Measurements from ENCODE around the gene POU2F3. TPM values are rescaled to one million over a fixed set of nuclear protein-coding genes. Genes with fewer than 3 reads are reported as not detected.
A peak's percentile ranks its signal among the peaks of the same experiment; 100 is the strongest.

POU2F3 gene
- polyA plus RNA-seq, 3 donors: 0.37 to 0.54 TPM; not detected in 1

- peaks cover 39 to 69% of the 10 kb centered on the region in 2 donors for H3K27me3 ChIP-seq (ENCODE audit: control insufficient read depth in 2 of 2, insufficient read depth in 2 of 2, low read length in 2 of 2)
- no peaks in the 10 kb centered on the region for H3K36me3 ChIP-seq (replicated peaks in 1 of 2; ENCODE audit: control insufficient read depth in 1 of 2, insufficient read depth in 2 of 2, low read length in 2 of 2)
- no peak overlapping the region for H3K9ac ChIP-seq (ENCODE audit: insufficient read depth, low read length, poor library complexity, severe bottlenecking)
- no peak overlapping the region for H3K27ac ChIP-seq (ENCODE audit: low read depth in 1 of 2, low read length in 2 of 2)
- Mint-ChIP-seq H3K27ac (no peak overlapping the region), H3K36me3 (no peaks in the 10 kb centered on the region), H3K9me3 (peaks cover 0 to 1% (median 0%) of the 10 kb centered on the region in 7 donors), H3K27me3 (ENCODE audit: low read depth in 3 of 3) (peaks cover 56 to 80% (median 63%) of the 10 kb centered on the region in 3 donors), H3K4me3 (peak overlapping the region in 1 of 2 donors; percentile 49), H3K4me1 (no peaks in the 10 kb centered on the region)
- no peaks in the 10 kb centered on the region for H3K79me2 ChIP-seq (ENCODE audit: insufficient read depth, low read length)
- intact Hi-C loops (cut with micrococcal nuclease): no loop called here
- WGBS (ENCODE audit: insufficient coverage): 100% methylated on average over 1 of the region's 10 CpGs
- no peak overlapping the region for H2AFZ ChIP-seq (ENCODE audit: insufficient read depth, low read depth, low read length, poor library complexity, severe bottlenecking)
- H3K9me3 ChIP-seq (replicated peaks in 1 of 2; ENCODE audit: control insufficient read depth in 1 of 2, insufficient read depth in 1 of 2, low read length in 2 of 2): no peaks in the 10 kb centered on the region
- no peaks in the 10 kb centered on the region for H4K20me1 ChIP-seq (ENCODE audit: insufficient read depth, low read length)
- no peak for DNase-seq
- H3K4me2 ChIP-seq (replicated peaks; ENCODE audit: extremely low read depth, low read length, poor library complexity, severe bottlenecking): no peak overlapping the region
- H3K4me3 ChIP-seq (replicated peaks in 1 of 3; ENCODE audit: low read depth in 2 of 3, low read length in 3 of 3): no peak overlapping the region
- no peak for TF ChIP-seq CTCF (IDR thresholded peaks at IDR 0.05)
- no peaks in the 10 kb centered on the region for H3K4me1 ChIP-seq (ENCODE audit: control insufficient read depth in 1 of 2, insufficient read depth in 2 of 2, low read length in 2 of 2)
These were observed 77.9 kb downstream of the POU2F3 start for GRCh38 chr11:120317689-120318480.

- no peaks in the 10 kb centered on the region for H3K36me3 ChIP-seq (replicated peaks in 1 of 2; ENCODE audit: control insufficient read depth in 1 of 2, insufficient read depth in 2 of 2, low read length in 2 of 2)
- H3K9me3 ChIP-seq (replicated peaks in 1 of 2; ENCODE audit: control insufficient read depth in 1 of 2, insufficient read depth in 1 of 2, low read length in 2 of 2): peaks cover 0 to under 1% of the 10 kb centered on the region in 2 donors
- H2AFZ ChIP-seq (ENCODE audit: insufficient read depth, low read depth, low read length, poor library complexity, severe bottlenecking): no peak overlapping the region
- H3K79me2 ChIP-seq (ENCODE audit: insufficient read depth, low read length): no peaks in the 10 kb centered on the region
- WGBS (ENCODE audit: insufficient coverage): 86% methylated on average over 4 of the region's 4 CpGs
- Mint-ChIP-seq H3K4me3 (peak overlapping the region in 1 of 2 donors; percentile 50), H3K36me3 (no peaks in the 10 kb centered on the region), H3K27me3 (ENCODE audit: low read depth in 3 of 3) (peaks cover 63 to 85% (median 65%) of the 10 kb centered on the region in 3 donors), H3K27ac (no peak overlapping the region), H3K4me1 (no peaks in the 10 kb centered on the region), H3K9me3 (peaks cover 0 to 1% (median 0%) of the 10 kb centered on the region in 7 donors)
- intact Hi-C loops (cut with micrococcal nuclease): no loop called here
- H3K9ac ChIP-seq (ENCODE audit: insufficient read depth, low read length, poor library complexity, severe bottlenecking): no peak overlapping the region
- H3K27me3 ChIP-seq (ENCODE audit: control insufficient read depth in 2 of 2, insufficient read depth in 2 of 2, low read length in 2 of 2): peaks cover 45 to 74% of the 10 kb centered on the region in 2 donors
- DNase-seq: no peak
- H4K20me1 ChIP-seq (ENCODE audit: insufficient read depth, low read length): no peaks in the 10 kb centered on the region
- no peaks in the 10 kb centered on the region for H3K4me1 ChIP-seq (ENCODE audit: control insufficient read depth in 1 of 2, insufficient read depth in 2 of 2, low read length in 2 of 2)
- no peak overlapping the region for H3K27ac ChIP-seq (ENCODE audit: low read depth in 1 of 2, low read length in 2 of 2)
- no peak overlapping the region for H3K4me3 ChIP-seq (replicated peaks in 1 of 3; ENCODE audit: low read depth in 2 of 3, low read length in 3 of 3)
- H3K4me2 ChIP-seq (replicated peaks; ENCODE audit: extremely low read depth, low read length, poor library complexity, severe bottlenecking): no peak overlapping the region
- TF ChIP-seq CTCF (IDR thresholded peaks at IDR 0.05): no peak
These were observed 79.0 kb downstream of the POU2F3 start for GRCh38 chr11:120318906-120319305.

Measured in CD14-positive monocyte (primary cell).